ENCODE measurements around the gene CHRNB2.

- TF ChIP-seq CTCF (IDR thresholded peaks at IDR 0.05) (peak; percentile 89 to 98 (median 92)), POLR2A (IDR thresholded peaks at IDR 0.05) (no peak), POLR2AphosphoS5 (IDR thresholded peaks at IDR 0.05) (peak in 1 of 3 donors; percentile 9), EP300 (IDR thresholded peaks at IDR 0.05; ENCODE audit: low read depth) (no peak)
Measured at GRCh38 chr1:154559466-154560044, 8.0 kb upstream of the CHRNB2 start.
